Endodermal cell (in vitro differentiated cells): ENCODE results near the gene MEIOB. TPM values are rescaled to one million over a fixed set of nuclear protein-coding genes. Genes with fewer than 3 reads are reported as not detected.

Experiments used
- DNase-seq: peaks from one replicate; pipeline ENCODE4 v3.0.0-alpha.2; 2017
- H3K27ac ChIP-seq: 2 replicates; pipeline ENCODE4 v1.5.1; 2013; ENCODE audit warnings: mild to moderate bottlenecking, low read depth, low read length, moderate library complexity
- H3K27me3 ChIP-seq: 2 replicates; pipeline ENCODE4 v1.6.1; 2013; ENCODE audit warnings: mild to moderate bottlenecking, low read length, moderate library complexity; ENCODE audit not compliant: insufficient read depth, control insufficient read depth, poor library complexity, severe bottlenecking
- H3K36me3 ChIP-seq: 2 replicates; pipeline ENCODE4 v1.7.0; 2013; ENCODE audit warnings: mild to moderate bottlenecking, low read length, moderate library complexity; ENCODE audit not compliant: control insufficient read depth, insufficient read depth
- H3K4me1 ChIP-seq: one replicate; pipeline ENCODE4 v1.7.0; 2013; ENCODE audit warnings: low read length; ENCODE audit not compliant: control insufficient read depth, insufficient read depth
- H3K4me3 ChIP-seq: 2 replicates; pipeline ENCODE4 v1.5.1; 2013; ENCODE audit warnings: mild to moderate bottlenecking, low read length, moderate library complexity
- H3K9ac ChIP-seq: 2 replicates; pipeline ENCODE4 v1.6.1; 2013; ENCODE audit warnings: mild to moderate bottlenecking, low read length, moderate library complexity; ENCODE audit not compliant: poor library complexity, severe bottlenecking; ENCODE audit errors: extremely low read depth
- H3K9me3 ChIP-seq: 2 replicates; pipeline ENCODE4 v1.6.1; 2013; ENCODE audit warnings: mild to moderate bottlenecking, low read length, moderate library complexity; ENCODE audit not compliant: control insufficient read depth
- H3K27ac Mint-ChIP-seq: 2 replicates; pipeline ENCODE4 v1.8.0; 2020; ENCODE audit warnings: mixed read lengths
- H3K27me3 Mint-ChIP-seq: 2 replicates; pipeline ENCODE4 v1.8.0; 2021; ENCODE audit warnings: mild to moderate bottlenecking, mixed read lengths; ENCODE audit not compliant: insufficient read depth
- H3K36me3 Mint-ChIP-seq: 2 replicates; pipeline ENCODE4 v1.8.0; 2020; ENCODE audit warnings: low read depth, mixed read lengths
- H3K4me1 Mint-ChIP-seq: 2 replicates; pipeline ENCODE4 v1.8.0; 2020; ENCODE audit warnings: mixed read lengths
- H3K4me3 Mint-ChIP-seq: 2 replicates; pipeline ENCODE4 v1.8.0; 2020; ENCODE audit warnings: mild to moderate bottlenecking, moderate library complexity, mixed read lengths
- H3K9me3 Mint-ChIP-seq: 2 replicates; pipeline ENCODE4 v1.8.0; 2020; ENCODE audit warnings: mild to moderate bottlenecking, mixed read lengths
- WGBS, 2 experiments: methylation state at CpG; one replicate each; pipeline versions ENCODE4 v1.1.5 to v1.1.7; 2013; ENCODE audit warnings: missing lambda C conversion rate in 2 of 2, mixed read lengths in 1 of 2; ENCODE audit not compliant: insufficient coverage in 1 of 2, insufficient read length in 1 of 2; 5-methylcytosine and 5-hydroxymethylcytosine counted together
- total RNA-seq, 2 donors: library from RNA; stranded (reverse); fragmentation: NEBNext Ultra II Directional in 1 of 2; extraction: Animal tissue kit (Norgen Biotek cat#: 25700) in 1 of 2; gene quantifications; 2 replicates in 1 of 2; 3 replicates in 1 of 2; pipeline ENCODE4 v1.2.1, GENCODE V29; 2021
- TF ChIP-seq, protein P1 (sequence below): fragments of 200-600 bp; sonication (generic); conservative IDR thresholded peaks from 2 replicates; pipeline ENCODE4 v1.5.0; 2021; ENCODE audit warnings: antibody characterized with exemption, mild to moderate bottlenecking

The MEIOB gene
- total RNA-seq, 2 donors from 2014 or later = not detected

DNA sequence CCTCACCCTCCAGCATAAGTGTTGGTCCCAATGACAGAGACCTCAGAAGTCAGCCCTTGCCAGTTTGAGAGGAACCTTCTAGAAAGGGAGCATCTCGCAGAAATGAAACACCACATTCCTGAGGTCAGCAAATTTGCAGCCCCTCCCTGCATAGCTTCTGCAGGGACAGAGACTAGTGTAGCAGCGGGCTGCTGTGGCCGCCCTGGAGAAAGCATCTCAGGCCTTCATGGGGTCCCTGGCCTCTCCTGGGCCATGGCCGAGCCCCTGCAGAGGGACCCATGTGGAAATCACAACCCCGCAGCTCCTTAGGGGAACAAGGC lies 34.8 kb upstream of the MEIOB start:
- no peak overlapping the region for H3K27ac ChIP-seq
- no peak overlapping the region for H3K27ac Mint-ChIP-seq
- H3K9me3 Mint-ChIP-seq = no peaks in the 10 kb centered on the region
- H3K9me3 ChIP-seq = no peaks in the 10 kb centered on the region
- no peaks in the 10 kb centered on the region for H3K36me3 Mint-ChIP-seq
- no peaks in the 10 kb centered on the region for H3K27me3 ChIP-seq
- H3K4me1 Mint-ChIP-seq = no peaks in the 10 kb centered on the region
- no peak for DNase-seq
- H3K9ac ChIP-seq = no peak overlapping the region
- TF ChIP-seq, protein P1, sequence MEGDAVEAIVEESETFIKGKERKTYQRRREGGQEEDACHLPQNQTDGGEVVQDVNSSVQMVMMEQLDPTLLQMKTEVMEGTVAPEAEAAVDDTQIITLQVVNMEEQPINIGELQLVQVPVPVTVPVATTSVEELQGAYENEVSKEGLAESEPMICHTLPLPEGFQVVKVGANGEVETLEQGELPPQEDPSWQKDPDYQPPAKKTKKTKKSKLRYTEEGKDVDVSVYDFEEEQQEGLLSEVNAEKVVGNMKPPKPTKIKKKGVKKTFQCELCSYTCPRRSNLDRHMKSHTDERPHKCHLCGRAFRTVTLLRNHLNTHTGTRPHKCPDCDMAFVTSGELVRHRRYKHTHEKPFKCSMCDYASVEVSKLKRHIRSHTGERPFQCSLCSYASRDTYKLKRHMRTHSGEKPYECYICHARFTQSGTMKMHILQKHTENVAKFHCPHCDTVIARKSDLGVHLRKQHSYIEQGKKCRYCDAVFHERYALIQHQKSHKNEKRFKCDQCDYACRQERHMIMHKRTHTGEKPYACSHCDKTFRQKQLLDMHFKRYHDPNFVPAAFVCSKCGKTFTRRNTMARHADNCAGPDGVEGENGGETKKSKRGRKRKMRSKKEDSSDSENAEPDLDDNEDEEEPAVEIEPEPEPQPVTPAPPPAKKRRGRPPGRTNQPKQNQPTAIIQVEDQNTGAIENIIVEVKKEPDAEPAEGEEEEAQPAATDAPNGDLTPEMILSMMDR = no peak
- 80 to 85% methylated on average over 4 to 5 of the region's 5 CpGs for WGBS, 2 experiments
- no peak overlapping the region for H3K4me3 Mint-ChIP-seq
- H3K4me3 ChIP-seq = no peak overlapping the region
- H3K4me1 ChIP-seq = no peaks in the 10 kb centered on the region
- no peaks in the 10 kb centered on the region for H3K36me3 ChIP-seq
- peaks cover 4% of the 10 kb centered on the region for H3K27me3 Mint-ChIP-seq

- Mint-ChIP-seq H3K36me3 (no peaks in the 10 kb centered on the region), H3K27me3 (peaks cover 4% of the 10 kb centered on the region), H3K9me3 (no peaks in the 10 kb centered on the region), H3K4me3 (no peak overlapping the region), H3K27ac (no peak overlapping the region), H3K4me1 (no peaks in the 10 kb centered on the region)
- Histone ChIP-seq H3K27me3 (no peaks in the 10 kb centered on the region), H3K9me3 (no peaks in the 10 kb centered on the region), H3K4me1 (no peaks in the 10 kb centered on the region), H3K4me3 (no peak overlapping the region), H3K27ac (no peak overlapping the region), H3K36me3 (no peaks in the 10 kb centered on the region), H3K9ac (no peak overlapping the region)
- TF ChIP-seq, protein P1 = no peak
- WGBS, 2 experiments = 84 to 85% methylated on average over 19 to 31 of the region's 31 CpGs
- DNase-seq = no peak
Measured at GRCh38 chr16:1906055-1906845, 34.3 kb upstream of the MEIOB start.

DNA sequence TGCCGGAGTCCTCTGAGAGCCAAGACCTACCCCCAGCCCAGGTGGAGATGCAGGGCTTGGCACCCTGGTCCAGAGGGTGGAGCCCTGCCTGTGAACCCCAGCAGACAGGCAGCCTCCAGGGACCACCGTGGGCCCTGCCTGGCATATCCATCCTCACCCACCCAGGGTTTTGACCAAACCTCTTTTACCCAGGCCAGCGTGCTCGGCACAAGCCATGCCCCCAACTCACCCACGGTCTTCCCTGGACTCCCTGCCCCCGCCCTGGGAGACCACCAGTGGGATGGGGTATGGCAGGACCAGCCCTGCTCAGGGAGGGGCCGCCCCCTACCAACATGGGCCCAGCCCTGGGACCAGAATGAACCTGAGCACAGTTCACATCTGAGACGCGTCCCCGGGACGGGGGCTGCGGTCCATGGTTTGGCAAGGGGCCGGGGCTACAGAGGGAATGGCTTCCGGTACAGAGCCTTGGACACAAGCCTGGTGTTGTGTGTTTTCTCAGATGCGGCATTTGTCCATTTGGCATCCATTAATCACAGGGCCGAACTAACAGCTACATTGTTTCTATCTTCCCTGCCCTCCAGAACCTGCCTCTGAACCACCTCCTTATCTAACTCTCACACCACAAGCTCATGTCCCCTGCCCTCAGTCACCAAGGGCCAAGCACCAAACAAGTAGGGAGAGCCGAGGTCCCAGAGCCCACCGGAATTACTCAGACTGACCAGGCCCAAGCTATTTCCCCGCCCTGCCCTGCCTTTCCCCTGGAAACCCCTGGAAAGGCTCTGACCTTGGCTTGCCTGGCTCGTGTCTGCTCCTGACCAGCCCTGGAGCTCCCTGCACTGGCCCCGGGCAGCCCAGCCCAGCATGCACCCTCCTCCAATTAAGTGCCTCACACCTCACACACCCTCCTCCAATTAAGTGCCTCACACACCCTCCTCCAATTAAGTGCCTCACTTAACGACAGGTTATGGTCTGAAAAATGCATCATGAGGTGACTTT lies 32.2 kb upstream of the MEIOB start:
- peaks cover 8% of the 10 kb centered on the region for H3K27me3 Mint-ChIP-seq
- Histone ChIP-seq H3K4me3 (no peak overlapping the region), H3K9ac (no peak overlapping the region), H3K27ac (no peak overlapping the region), H3K27me3 (no peaks in the 10 kb centered on the region), H3K9me3 (no peaks in the 10 kb centered on the region), H3K36me3 (no peaks in the 10 kb centered on the region), H3K4me1 (no peaks in the 10 kb centered on the region)
- H3K4me3 Mint-ChIP-seq = no peak overlapping the region
- H3K9me3 Mint-ChIP-seq = no peaks in the 10 kb centered on the region
- TF ChIP-seq, protein P1 = no peak
- no peaks in the 10 kb centered on the region for H3K36me3 Mint-ChIP-seq
- 84 to 91% methylated on average over 14 to 22 of the region's 22 CpGs for WGBS, 2 experiments
- no peak for DNase-seq
- no peak overlapping the region for H3K27ac Mint-ChIP-seq
- H3K4me1 Mint-ChIP-seq = no peaks in the 10 kb centered on the region
